Measurements from ENCODE around the gene SLC7A14.

Gene SLC7A14

DNA sequence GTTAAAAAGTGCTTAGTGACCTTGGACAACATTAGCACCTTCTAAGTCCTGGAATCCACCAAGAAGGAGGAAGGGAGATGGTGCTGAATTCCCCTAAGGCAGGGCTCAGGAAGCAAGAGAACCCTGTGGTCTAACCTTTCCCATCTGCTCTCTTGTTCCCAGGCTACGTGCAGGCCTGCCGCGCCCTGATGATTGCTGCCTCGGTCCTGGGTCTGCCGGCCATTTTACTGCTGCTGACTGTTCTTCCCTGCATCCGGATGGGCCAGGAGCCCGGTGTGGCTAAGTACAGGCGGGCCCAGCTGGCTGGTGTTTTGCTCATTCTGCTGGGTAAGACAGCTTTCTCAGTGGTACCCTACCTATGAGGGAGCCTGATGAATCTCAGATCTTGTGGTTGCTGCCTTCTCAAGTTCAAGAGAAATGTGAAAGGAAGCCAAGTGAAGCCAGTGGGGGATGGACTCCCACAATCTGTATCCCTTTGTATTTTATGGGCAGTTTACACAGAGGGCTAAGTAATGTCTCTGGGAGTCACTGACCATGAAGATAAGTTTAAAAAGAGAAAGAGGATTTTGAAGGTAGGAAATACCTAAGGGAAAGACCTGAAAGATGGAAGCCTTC, 162.8 kb downstream of the SLC7A14 start:
- DNase-seq, result no peak

DNA sequence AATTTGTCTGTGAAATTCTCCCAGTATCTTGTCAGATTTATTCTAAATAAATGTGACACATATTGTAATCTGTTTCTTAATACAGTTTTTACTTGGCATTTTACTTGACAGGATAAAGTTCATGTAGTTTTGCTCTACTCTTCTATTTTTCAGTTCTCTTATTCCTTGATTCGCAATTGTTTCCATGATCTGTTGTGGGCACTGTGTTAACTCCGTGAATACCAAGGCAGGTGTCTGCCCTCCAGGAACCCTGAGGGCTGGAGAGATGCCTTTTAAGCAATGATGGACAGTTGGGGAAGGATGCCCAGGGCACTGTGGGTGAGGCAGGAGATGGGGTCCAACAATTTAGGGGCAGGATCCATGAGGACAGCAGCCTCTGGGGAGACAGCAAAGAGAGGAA, 164.1 kb downstream of the SLC7A14 start:
- DNase-seq, result no peak

DNA sequence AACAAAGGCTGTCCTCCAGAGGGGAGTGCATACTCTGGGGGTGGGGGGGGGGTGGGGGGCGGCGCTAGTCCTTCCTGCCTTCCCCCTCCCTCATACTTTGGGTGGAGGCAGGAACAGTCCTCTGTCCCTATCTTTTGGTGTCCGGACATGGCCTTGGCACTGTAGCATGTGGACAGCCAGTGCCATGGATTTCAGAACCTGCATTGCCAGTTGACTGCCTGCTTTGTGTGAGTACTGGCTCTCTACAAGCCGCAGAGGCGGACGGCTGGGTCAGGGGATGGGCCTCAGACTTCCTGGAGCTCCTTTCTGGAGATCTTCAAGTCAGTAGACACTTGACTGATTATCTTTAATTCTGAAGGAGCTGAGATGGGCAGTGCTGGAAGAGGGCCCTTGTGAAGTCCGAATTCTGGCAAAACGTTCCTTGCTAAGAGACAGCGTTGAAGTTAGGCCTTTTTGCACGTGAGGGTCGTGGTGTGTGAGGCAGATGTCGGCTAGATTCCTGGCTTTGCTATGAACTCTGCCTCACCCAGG, 164.7 kb downstream of the SLC7A14 start:
- no peak for DNase-seq

DNA sequence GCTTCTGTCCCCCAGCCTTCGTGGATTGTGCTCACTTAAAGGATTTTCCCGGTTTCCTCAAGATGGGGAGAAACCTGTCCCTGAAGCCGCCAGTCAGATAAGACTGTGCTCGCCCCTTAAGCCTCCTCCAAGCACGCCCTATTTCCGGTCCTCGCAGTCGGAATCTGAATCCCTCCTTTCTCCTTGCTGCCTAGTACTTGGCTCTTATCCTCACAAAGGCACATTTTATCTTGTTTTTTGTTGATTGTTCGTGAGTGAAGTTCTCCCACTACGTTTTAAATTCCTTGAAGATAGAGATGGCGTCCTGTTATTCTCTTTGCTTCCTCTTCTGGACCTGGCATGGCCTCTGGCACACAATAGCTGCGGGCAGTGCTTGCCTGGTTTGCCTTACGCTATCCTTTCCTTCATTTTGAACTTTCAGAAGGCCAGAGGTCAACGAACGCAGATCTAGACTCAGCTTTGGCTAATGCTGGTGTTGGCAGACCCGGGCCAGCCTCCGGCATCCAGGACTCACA, 165.5 kb downstream of the SLC7A14 start:
- no peak for DNase-seq

DNA sequence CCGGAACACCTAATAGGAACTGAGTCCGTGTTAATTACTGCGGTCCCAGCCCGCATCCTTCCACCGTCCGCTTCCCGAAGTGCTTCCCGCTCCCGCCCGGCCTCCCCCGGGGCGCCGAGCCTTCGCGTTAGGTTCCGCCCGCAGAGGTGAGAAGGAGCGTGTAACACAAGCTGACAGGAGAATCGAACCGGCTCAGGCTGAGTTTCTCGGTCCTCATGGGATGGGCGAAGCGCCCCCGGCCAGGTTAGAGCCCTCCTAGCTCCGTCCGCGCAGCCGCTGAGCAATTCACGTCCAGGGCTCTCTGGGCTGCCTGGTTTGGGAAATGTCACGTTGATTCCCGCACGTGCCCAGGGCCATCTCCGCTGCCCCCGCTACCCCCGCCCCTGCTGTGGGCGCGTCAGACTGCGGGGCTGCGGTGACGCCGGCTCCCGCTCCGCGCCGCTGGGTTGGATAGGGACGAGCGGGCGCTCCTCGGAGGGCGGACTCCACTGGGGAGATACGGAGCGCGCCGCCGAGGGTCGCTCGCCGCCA, 166.3 kb downstream of the SLC7A14 start:
- DNase-seq, result no peak

DNA sequence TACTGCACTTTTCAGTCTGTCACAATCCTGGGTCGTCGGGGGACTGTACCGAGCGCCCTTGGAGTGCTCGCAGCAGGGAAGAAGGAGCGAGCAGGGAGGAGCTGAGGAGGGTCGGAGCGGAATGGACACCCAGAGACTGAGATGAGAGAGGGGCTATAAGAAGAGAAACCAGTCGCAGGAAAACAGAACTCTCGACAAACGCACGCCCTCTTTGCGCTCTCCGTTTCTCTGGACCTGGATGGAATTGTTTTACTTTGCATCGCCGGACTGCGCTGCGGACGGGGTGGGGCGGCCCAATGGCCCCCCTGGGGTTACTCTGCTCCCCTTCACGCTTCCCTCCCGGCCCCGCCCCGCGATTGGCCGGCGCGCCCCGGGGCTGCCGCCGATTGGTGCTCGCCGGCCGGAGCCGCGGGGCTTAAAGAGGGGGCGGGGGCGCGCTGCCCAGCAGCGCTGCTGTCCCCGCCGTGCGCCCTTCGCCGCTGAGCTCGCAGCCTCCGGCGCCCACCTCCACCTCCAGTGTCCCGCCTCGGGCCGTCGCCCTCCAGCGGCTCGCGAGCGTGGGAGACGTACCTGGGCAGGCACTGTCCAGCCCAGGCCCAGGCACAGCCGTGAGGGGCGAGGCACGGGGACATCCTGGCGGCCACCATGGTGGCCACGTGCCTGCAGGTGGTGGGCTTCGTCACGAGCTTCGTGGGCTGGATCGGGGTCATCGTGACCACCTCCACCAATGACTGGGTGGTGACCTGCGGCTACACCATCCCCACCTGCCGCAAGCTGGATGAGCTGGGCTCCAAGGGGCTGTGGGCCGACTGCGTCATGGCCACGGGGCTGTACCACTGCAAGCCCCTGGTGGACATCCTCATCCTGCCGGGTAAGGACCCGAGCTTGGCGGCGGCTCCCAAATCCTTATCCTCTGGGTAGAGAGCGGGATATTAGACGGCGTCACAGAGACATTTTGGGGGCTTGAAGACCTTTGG, 167.2 kb downstream of the SLC7A14 start, which contains the start of gene CLDN11:
Gene CLDN11, plus strand, starts transcription at position 447 of the 977 bp plus-strand sequence. Its CDS starts 199 bp downstream, at position 646.
- DNase-seq, result no peak

DNA sequence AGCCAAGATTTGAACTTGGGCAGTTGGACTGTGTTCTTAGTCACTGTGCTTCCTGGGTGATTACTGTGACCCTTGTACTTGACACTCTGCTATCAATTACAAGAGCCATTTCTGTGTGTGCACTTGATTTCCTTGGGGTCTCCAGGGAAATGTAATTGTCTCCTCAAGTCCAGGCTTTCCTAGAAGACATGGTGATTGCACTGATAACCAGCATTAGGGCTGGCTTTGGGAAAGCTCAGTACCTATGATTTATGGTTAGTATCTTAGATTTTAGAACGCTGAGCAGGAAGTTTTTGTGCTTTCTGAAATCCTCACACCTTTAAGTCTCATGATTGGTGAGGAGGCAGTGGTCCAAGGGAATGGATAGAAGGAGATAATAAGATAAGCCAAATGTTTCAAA, 168.8 kb downstream of the SLC7A14 start:
- DNase-seq, result no peak

DNA sequence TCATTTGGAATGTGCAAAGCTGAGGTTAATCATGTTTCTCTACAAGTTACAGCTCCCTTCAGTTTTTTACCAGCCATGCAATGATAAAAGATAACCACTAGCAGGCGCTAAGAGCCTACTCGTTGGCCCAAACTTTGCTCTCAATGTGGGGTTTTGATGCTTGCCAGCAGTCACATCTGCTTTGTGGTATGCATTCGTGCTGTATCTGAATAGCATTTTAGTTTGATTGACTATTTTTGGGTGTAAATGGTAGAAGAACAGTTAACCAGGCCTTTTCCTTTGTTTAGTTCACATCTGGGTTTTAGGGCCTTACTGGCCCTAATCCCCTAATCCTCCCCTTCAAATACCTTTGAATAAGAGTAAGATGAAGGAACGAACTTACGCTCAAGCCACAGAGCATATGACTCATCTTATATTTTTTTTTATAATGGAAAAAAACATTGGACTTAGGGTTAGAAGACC, 171.6 kb downstream of the SLC7A14 start:
- peak; percentile 67 for DNase-seq

DNA sequence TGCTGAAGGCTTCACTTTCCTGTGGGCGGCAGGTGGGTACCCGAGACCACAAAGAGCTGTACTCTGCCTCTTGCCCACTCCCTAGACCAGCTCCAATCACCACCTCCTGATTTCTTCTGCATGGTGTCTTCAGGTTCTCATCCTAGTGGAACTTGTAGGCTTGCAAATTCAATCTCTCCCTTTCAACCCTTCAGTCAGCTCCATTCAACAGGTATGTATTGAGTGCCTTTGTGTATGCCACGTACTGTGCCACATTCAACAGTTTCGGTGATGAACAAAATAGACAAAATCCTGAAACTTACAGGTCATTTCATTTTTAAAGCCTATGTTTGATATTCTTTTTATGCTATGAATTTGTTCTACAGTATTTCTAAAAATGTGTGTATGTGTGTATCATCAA, 172.6 kb downstream of the SLC7A14 start:
- no peak for DNase-seq

DNA sequence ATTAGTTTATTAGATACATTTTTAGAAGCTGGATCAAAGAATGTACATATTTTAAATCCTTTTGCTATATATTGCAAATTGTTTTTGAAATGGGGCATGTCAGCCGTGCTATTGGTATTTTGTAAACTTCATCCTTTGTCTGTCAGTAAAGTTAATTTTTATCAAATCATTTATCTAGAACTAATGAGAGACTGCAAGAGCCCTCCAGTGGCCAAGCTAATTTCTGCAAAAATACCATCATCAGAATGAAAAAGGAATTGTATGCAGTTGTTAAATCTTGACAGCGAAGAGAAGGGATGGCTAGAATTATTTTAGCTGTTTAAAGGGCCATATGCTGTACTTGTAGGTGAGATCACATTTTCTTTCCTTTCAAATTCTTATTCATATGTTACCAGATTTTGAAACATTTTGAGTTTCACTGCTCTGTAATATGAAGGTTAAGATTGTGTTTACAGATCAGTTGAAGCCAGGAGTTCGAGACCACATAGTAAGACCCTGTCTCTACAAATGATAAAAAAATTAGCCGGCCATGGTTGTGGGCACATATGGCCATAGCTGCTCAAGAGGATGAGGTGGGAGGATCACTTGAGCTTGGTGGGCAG, 175.3 kb downstream of the SLC7A14 start:
- DNase-seq, result no peak

Measured in left hindlimb (tissue), 1 donor.